ENCODE measurements around the gene COMT.

- no peak for TF ChIP-seq CTCF (conservative IDR thresholded peaks at IDR 0.05; ENCODE audit: low read length)
- TF ChIP-seq EZH2phosphoT487 (IDR thresholded peaks at IDR 0.05; ENCODE audit: borderline replicate concordance, low read depth, low read length) = no peak
Measured at GRCh38 chr22:20001082-20001638, 59.6 kb downstream of the COMT start.
